Ectodermal cell (in vitro differentiated cells): ENCODE results near the gene LRCH1.

Experiments
- H3K27ac ChIP-seq: 2 replicates; pipeline ENCODE4 v1.7.0; 2013; ENCODE audit warnings: mild to moderate bottlenecking, low read depth, low read length; ENCODE audit not compliant: insufficient read depth, poor library complexity, severe bottlenecking
- H3K27me3 ChIP-seq: 2 replicates; pipeline ENCODE4 v1.7.0; 2013; ENCODE audit warnings: mild to moderate bottlenecking, low read length; ENCODE audit not compliant: insufficient read depth, control insufficient read depth, poor library complexity, severe bottlenecking
- H3K36me3 ChIP-seq: one replicate; pipeline ENCODE4 v1.7.0; 2013; ENCODE audit warnings: low read length; ENCODE audit not compliant: control insufficient read depth, insufficient read depth
- H3K4me1 ChIP-seq: one replicate; pipeline ENCODE4 v1.7.0; 2013; ENCODE audit warnings: low read length; ENCODE audit not compliant: control insufficient read depth, insufficient read depth
- H3K4me3 ChIP-seq: 2 replicates; pipeline ENCODE4 v1.7.0; 2013; ENCODE audit warnings: low read depth, low read length, control low read depth; ENCODE audit not compliant: insufficient read depth
- H3K9me3 ChIP-seq: 2 replicates; pipeline ENCODE4 v1.7.0; 2013; ENCODE audit warnings: mild to moderate bottlenecking, low read length, moderate library complexity; ENCODE audit not compliant: control insufficient read depth
- WGBS, 2 experiments: methylation state at CpG; one replicate each; pipeline ENCODE4 v1.1.7; 2013; ENCODE audit warnings: missing lambda C conversion rate in 2 of 2; 5-methylcytosine and 5-hydroxymethylcytosine counted together

Gene LRCH1

DNA sequence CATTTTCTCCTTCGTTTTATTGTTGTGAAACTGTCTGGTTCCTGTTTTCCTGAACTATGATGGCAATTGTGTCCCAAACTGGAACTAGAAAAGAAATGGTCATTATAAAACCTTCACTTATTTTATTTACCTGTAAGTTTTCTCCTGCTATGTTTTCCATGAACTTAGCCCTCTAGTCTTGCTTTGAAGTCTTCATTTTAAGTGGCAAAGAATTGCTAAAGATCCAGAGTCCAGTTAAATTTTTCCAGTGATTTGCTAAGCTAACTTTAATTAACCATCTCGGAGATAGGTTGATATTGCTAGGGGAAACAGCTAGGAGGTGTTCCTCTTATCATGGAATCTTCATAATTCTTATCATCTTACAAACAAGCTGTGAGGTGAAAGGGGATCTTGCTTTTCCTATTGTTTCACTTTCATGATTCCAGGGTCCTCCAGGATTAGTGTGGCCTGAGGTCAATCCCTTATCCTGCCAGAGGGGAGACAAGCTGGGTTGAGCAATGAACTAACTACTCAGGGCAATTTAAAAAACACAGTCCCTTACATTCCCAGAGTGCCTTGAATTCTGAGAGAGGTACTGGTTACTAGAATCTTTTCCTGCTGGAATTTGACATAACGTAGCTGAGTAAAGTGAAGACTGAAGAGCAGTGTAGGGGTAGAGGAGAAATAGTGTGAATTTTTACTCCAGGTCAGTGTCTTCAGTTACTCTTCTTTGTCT, 131.5 kb downstream of the LRCH1 start:
- H3K27me3 ChIP-seq, result no peaks in the 10 kb centered on the region
- H3K4me3 ChIP-seq, result no peak overlapping the region
- H3K9me3 ChIP-seq, result no peaks in the 10 kb centered on the region
- no peaks in the 10 kb centered on the region for H3K36me3 ChIP-seq
- H3K27ac ChIP-seq, result peak overlapping the region; percentile 73
- 69 to 73% methylated on average over 2 to 3 of the region's 3 CpGs for WGBS, 2 experiments
- H3K4me1 ChIP-seq, result peaks cover 22% of the 10 kb centered on the region

DNA sequence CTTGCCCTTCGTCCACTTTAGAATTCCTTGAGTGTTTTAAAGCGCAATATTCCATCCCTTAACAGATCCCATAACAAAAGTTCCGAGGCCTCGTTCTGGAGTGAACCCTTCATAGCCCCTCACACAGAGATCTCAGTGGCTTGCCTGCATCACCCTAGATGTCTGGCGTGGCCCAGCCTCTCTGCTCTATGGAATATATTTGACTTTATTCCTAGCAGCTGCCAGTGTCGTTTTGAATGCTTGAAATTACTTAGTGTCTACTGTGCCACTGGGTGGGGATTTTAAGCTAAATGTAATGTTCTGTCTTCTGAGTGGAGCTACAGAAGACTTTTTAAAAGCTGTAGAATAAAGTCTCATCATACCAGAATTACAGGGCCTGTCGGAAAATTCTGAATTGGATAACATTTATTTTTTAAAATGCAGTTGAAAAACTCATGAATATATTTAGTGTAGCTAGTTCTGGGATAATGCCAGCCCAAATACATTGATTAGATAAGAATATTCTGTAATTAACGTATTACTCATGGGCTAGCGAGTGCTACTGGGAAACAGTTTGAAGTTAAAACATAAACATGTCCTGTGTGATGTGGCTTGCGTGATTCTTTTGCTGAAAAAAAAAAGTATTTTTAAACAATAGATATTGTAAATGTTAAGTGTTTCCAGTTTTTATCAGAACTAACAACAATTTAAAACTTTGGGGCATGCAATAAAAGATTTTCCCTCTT, 132.2 kb downstream of the LRCH1 start:
- peaks cover 26% of the 10 kb centered on the region for H3K4me1 ChIP-seq
- no peaks in the 10 kb centered on the region for H3K36me3 ChIP-seq
- 86 to 91% methylated on average over 9 to 10 of the region's 10 CpGs for WGBS, 2 experiments
- H3K27me3 ChIP-seq, result no peaks in the 10 kb centered on the region
- H3K4me3 ChIP-seq, result no peak overlapping the region
- H3K9me3 ChIP-seq, result no peaks in the 10 kb centered on the region
- peak overlapping the region; percentile 73 for H3K27ac ChIP-seq

DNA sequence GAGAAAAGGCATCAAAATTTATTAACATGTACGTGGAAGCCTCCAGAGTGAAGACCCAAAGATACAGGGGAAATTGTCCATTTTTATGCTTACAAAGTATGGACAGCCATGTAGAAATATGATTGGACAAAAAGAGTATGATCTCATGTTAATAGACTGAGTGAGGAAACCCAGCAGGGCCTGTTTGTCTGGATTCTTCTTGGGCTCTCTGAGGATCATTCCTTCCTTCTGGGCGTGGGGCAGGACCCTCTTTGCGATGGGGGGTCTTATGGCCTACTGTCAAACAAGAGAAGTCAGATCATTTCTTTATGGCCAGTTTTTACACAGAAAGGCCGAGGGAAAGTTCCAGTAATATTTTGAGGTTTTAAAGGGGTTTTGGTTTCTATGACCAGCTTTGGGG, 133.2 kb downstream of the LRCH1 start:
- Histone ChIP-seq H3K9me3 (no peaks in the 10 kb centered on the region), H3K36me3 (no peaks in the 10 kb centered on the region), H3K27ac (no peak overlapping the region), H3K4me3 (no peak overlapping the region), H3K27me3 (no peaks in the 10 kb centered on the region), H3K4me1 (peaks cover 27% of the 10 kb centered on the region)
- 91 to 97% methylated on average over 4 of the region's 4 CpGs for WGBS, 2 experiments

DNA sequence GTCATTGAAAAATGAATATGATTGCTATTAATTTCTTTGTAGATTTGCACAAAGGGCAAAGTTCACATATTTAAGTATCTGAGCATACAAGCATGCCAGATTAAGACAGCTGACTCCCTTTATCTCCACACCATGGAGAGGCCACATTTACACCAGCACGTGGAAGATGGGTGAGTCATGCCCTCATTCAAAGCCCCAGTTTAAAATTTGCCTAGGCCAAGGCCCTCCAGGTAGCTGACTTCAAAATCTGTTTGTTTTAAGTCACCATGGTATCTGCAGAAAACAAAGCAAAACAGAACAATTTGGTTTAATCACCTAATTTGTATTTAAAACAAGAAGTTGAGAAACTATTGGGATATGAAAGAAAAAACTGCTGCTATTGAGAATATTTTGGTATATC, 134.8 kb downstream of the LRCH1 start:
- Histone ChIP-seq H3K27me3 (no peaks in the 10 kb centered on the region), H3K36me3 (no peaks in the 10 kb centered on the region), H3K27ac (no peak overlapping the region), H3K9me3 (no peaks in the 10 kb centered on the region), H3K4me3 (no peak overlapping the region), H3K4me1 (peaks cover 27% of the 10 kb centered on the region)
- 26 to 27% methylated on average over 1 of the region's 1 CpG for WGBS, 2 experiments

DNA sequence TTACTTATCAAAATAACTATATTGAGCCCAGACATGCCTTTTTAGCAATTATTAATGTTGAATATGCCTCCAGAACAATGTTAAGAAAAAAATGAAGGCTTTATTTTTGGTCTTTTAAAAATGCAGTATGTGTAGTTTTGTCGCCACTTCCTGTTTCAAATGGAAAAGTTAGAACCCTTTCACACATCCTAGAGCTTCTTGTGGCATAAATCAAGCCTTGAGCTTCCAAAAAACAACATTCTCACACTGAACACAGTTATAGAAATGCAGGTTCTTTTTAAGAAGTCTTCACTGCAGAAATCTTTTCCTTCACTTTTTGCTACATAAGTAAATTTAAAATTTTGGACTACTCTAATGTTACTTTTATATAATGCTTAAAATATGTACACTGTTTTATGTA, 135.3 kb downstream of the LRCH1 start:
- H3K4me3 ChIP-seq, result no peak overlapping the region
- H3K27ac ChIP-seq, result no peak overlapping the region
- 90 to 92% methylated on average over 1 of the region's 1 CpG for WGBS, 2 experiments
- no peaks in the 10 kb centered on the region for H3K27me3 ChIP-seq
- H3K36me3 ChIP-seq, result no peaks in the 10 kb centered on the region
- peaks cover 27% of the 10 kb centered on the region for H3K4me1 ChIP-seq
- H3K9me3 ChIP-seq, result no peaks in the 10 kb centered on the region

- Histone ChIP-seq H3K27me3 (no peaks in the 10 kb centered on the region), H3K27ac (no peak overlapping the region), H3K4me1 (no peaks in the 10 kb centered on the region), H3K36me3 (no peaks in the 10 kb centered on the region), H3K9me3 (no peaks in the 10 kb centered on the region), H3K4me3 (no peak overlapping the region)
- WGBS, 2 experiments, result 96 to 99% methylated on average over 2 to 3 of the region's 3 CpGs
Measured at GRCh38 chr13:46698014-46698413, 145.0 kb downstream of the LRCH1 start.

DNA sequence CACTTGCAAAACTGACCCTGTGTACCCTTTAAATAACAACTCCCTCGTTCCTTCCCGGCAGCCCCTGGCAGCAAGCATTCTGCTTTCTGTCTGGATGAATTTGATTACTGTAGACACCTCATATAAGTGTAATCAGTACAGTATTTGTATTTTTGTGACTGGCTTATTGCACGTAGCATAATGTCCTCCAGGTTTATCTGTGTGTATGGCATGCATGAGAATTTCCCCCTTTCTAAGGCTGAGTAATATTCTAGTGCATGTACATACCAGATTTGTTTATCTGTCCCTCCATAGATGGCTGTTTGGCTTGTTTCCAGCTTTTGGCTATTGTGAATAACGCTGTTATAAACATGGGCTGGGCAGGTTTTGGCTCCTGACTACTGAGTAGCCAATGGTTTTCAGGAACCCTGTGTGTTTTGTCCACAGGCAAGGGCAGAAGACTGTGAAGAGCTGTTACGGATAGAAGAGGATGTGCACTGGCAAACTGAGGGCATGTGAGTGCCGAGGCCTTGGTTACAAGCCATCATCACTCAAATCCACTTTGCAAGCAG, 146.0 kb downstream of the LRCH1 start:
- Histone ChIP-seq H3K36me3 (no peaks in the 10 kb centered on the region), H3K4me3 (no peak overlapping the region), H3K4me1 (no peaks in the 10 kb centered on the region), H3K9me3 (no peaks in the 10 kb centered on the region), H3K27me3 (no peaks in the 10 kb centered on the region), H3K27ac (no peak overlapping the region)
- WGBS, 2 experiments, result 94 to 97% methylated on average over 5 to 6 of the region's 6 CpGs

GRCh38 chr13:46712524-46712923, 159.6 kb downstream of the LRCH1 start:
- H3K4me1 ChIP-seq, result no peaks in the 10 kb centered on the region
- H3K36me3 ChIP-seq, result no peaks in the 10 kb centered on the region
- no peak overlapping the region for H3K27ac ChIP-seq
- H3K4me3 ChIP-seq, result no peak overlapping the region
- no peaks in the 10 kb centered on the region for H3K9me3 ChIP-seq
- 83 to 85% methylated on average over 6 of the region's 6 CpGs for WGBS, 2 experiments
- no peaks in the 10 kb centered on the region for H3K27me3 ChIP-seq

- H3K27ac ChIP-seq, result no peak overlapping the region
- no peaks in the 10 kb centered on the region for H3K36me3 ChIP-seq
- no peaks in the 10 kb centered on the region for H3K9me3 ChIP-seq
- no peaks in the 10 kb centered on the region for H3K27me3 ChIP-seq
- no peaks in the 10 kb centered on the region for H3K4me1 ChIP-seq
- 93 to 95% methylated on average over 3 of the region's 3 CpGs for WGBS, 2 experiments
- no peak overlapping the region for H3K4me3 ChIP-seq
Measured at GRCh38 chr13:46715363-46715762, 162.4 kb downstream of the LRCH1 start.

DNA sequence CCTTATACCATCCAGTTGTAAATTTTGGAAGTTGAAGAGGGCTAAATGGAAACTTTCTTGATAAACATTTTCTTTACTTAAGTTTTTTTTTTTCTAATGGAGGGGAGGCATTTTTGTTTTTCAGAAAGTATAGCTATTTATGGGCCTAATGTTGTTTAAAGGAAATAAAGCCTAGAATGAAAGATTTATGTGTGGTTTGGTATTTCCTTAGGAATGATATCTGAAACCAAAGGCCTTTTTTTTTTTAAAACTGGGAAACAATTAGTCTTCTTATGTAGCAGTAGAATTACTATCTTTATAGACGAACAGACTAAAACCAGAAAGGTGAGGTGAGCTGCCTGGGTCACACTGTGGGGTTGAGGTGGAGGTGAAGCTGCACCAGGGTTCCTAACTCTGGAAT, 163.9 kb downstream of the LRCH1 start:
- H3K27me3 ChIP-seq, result no peaks in the 10 kb centered on the region
- no peaks in the 10 kb centered on the region for H3K36me3 ChIP-seq
- no peak overlapping the region for H3K4me3 ChIP-seq
- H3K27ac ChIP-seq, result no peak overlapping the region
- H3K9me3 ChIP-seq, result no peaks in the 10 kb centered on the region
- H3K4me1 ChIP-seq, result no peaks in the 10 kb centered on the region
- WGBS, 2 experiments, result 88 to 100% methylated on average over 1 of the region's 1 CpG
